ENCODE measurements around the gene DCST1.

The DCST1 gene

DNA sequence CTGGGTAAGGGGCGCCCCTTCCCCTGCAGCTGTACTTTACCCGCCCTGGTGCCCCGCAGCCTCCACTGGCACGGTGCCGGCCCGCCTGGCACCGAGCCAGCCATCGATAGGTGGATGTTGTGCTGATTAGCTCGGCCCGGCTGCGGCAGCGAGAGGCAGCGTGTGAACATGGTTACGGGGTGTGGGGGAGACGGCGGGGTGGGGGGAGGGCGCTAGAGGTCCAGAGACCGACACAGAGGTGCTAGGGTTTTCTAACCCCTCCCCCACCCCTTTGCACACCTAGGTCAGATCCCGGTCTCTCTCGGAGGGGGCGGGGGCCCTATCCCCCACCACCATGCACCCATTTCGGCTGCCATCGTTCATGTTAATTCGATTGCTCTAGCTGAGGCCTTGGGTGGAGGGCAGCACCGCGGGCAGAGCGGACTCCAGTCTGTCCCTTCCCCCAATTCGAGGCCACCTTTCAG lies 36.6 kb downstream of the DCST1 start:
- Histone ChIP-seq H3K36me3 (ENCODE audit: control insufficient read depth in 1 of 2, insufficient read depth in 2 of 2, low read length in 2 of 2) (peaks cover 23 to 25% of the 10 kb centered on the region in 2 experiments), H4K8ac (ENCODE audit: low read depth, low read length) (no peak overlapping the region), H3K79me2 (ENCODE audit: control insufficient read depth, insufficient read depth, low read length, poor library complexity) (no peaks in the 10 kb centered on the region), H3K27me3 (ENCODE audit: insufficient read depth, low read length) (peaks cover 21% of the 10 kb centered on the region), H4K12ac (ENCODE audit: low read depth, low read length) (no peak overlapping the region), H4K91ac (ENCODE audit: low read depth, low read length) (no peak overlapping the region), H3K9ac (ENCODE audit: low read length) (peak overlapping the region; percentile 49), H3K79me1 (ENCODE audit: low read length) (no peaks in the 10 kb centered on the region), H3K18ac (ENCODE audit: low read length) (no peak overlapping the region), H2BK120ac (ENCODE audit: insufficient read depth, low read length, poor library complexity) (no peak overlapping the region), H3K27ac (ENCODE audit: low read depth, low read length) (no peak overlapping the region), H3K4ac (ENCODE audit: low read depth, low read length) (no peak overlapping the region), H3K4me1 (ENCODE audit: control insufficient read depth in 1 of 2, insufficient read depth in 2 of 2, low read length in 2 of 2) (peaks cover 4 to 10% of the 10 kb centered on the region in 2 experiments), H3K4me2 (ENCODE audit: low read length) (peak overlapping the region; percentile 67), H3K9me3 (ENCODE audit: insufficient read depth, low read depth, low read length) (peaks cover 5% of the 10 kb centered on the region), H2AFZ (ENCODE audit: insufficient read depth, low read length, poor library complexity) (no peak overlapping the region), H2AK5ac (ENCODE audit: low read length) (no peak overlapping the region), H3K4me3 (ENCODE audit: low read depth, low read length) (peak overlapping the region; percentile 14), H3K14ac (ENCODE audit: low read length) (no peak overlapping the region), H3K23ac (ENCODE audit: low read length) (no peak overlapping the region), H2BK5ac (ENCODE audit: low read depth, low read length, poor library complexity) (no peak overlapping the region), H2BK12ac (ENCODE audit: low read length) (no peak overlapping the region)
- no peak for DNase-seq
- WGBS (ENCODE audit: extremely low coverage, insufficient coverage, insufficient read length): no CpG with 5 or more reads among the region's 28 CpGs

- peaks cover 23 to 25% of the 10 kb centered on the region in 2 experiments for H3K36me3 ChIP-seq (ENCODE audit: control insufficient read depth in 1 of 2, insufficient read depth in 2 of 2, low read length in 2 of 2)
- H3K18ac ChIP-seq (ENCODE audit: low read length): no peak overlapping the region
- no CpG with 5 or more reads among the region's 61 CpGs for WGBS (ENCODE audit: extremely low coverage, insufficient coverage, insufficient read length)
- H2BK12ac ChIP-seq (ENCODE audit: low read length): no peak overlapping the region
- DNase-seq: peak; percentile 66 to 70
- H3K14ac ChIP-seq (ENCODE audit: low read length): no peak overlapping the region
- peaks cover 5% of the 10 kb centered on the region for H3K9me3 ChIP-seq (ENCODE audit: insufficient read depth, low read depth, low read length)
- H2AK5ac ChIP-seq (ENCODE audit: low read length): no peak overlapping the region
- no peak overlapping the region for H2BK120ac ChIP-seq (ENCODE audit: insufficient read depth, low read length, poor library complexity)
- peaks cover 21% of the 10 kb centered on the region for H3K27me3 ChIP-seq (ENCODE audit: insufficient read depth, low read length)
- no peaks in the 10 kb centered on the region for H3K79me1 ChIP-seq (ENCODE audit: low read length)
- H3K4me1 ChIP-seq (ENCODE audit: control insufficient read depth in 1 of 2, insufficient read depth in 2 of 2, low read length in 2 of 2): peaks cover 4 to 10% of the 10 kb centered on the region in 2 experiments
- no peak overlapping the region for H4K12ac ChIP-seq (ENCODE audit: low read depth, low read length)
- no peak overlapping the region for H3K9ac ChIP-seq (ENCODE audit: low read length)
- no peak overlapping the region for H3K27ac ChIP-seq (ENCODE audit: low read depth, low read length)
- no peak overlapping the region for H4K8ac ChIP-seq (ENCODE audit: low read depth, low read length)
- no peak overlapping the region for H3K23ac ChIP-seq (ENCODE audit: low read length)
- H3K4ac ChIP-seq (ENCODE audit: low read depth, low read length): no peak overlapping the region
- no peak overlapping the region for H4K91ac ChIP-seq (ENCODE audit: low read depth, low read length)
- H2AFZ ChIP-seq (ENCODE audit: insufficient read depth, low read length, poor library complexity): no peak overlapping the region
- no peak overlapping the region for H2BK5ac ChIP-seq (ENCODE audit: low read depth, low read length, poor library complexity)
- no peaks in the 10 kb centered on the region for H3K79me2 ChIP-seq (ENCODE audit: control insufficient read depth, insufficient read depth, low read length, poor library complexity)
- H3K4me3 ChIP-seq (ENCODE audit: low read depth, low read length): peak overlapping the region; percentile 14
- peak overlapping the region; percentile 67 for H3K4me2 ChIP-seq (ENCODE audit: low read length)
These were observed 37.3 kb downstream of the DCST1 start for GRCh38 chr1:155070721-155071569.

GRCh38 chr1:155071701-155072100 lies 38.1 kb downstream of the DCST1 start:
- Histone ChIP-seq H3K36me3 (ENCODE audit: control insufficient read depth in 1 of 2, insufficient read depth in 2 of 2, low read length in 2 of 2) (peaks cover 20% of the 10 kb centered on the region in 2 experiments), H3K9me3 (ENCODE audit: insufficient read depth, low read depth, low read length) (peaks cover 5% of the 10 kb centered on the region), H3K23ac (ENCODE audit: low read length) (no peak overlapping the region), H2BK120ac (ENCODE audit: insufficient read depth, low read length, poor library complexity) (no peak overlapping the region), H2AK5ac (ENCODE audit: low read length) (no peak overlapping the region), H4K12ac (ENCODE audit: low read depth, low read length) (no peak overlapping the region), H3K79me1 (ENCODE audit: low read length) (no peaks in the 10 kb centered on the region), H3K14ac (ENCODE audit: low read length) (no peak overlapping the region), H2BK5ac (ENCODE audit: low read depth, low read length, poor library complexity) (no peak overlapping the region), H3K79me2 (ENCODE audit: control insufficient read depth, insufficient read depth, low read length, poor library complexity) (no peaks in the 10 kb centered on the region), H3K9ac (ENCODE audit: low read length) (no peak overlapping the region), H3K18ac (ENCODE audit: low read length) (no peak overlapping the region), H3K4me1 (ENCODE audit: control insufficient read depth in 1 of 2, insufficient read depth in 2 of 2, low read length in 2 of 2) (peaks cover 4 to 10% of the 10 kb centered on the region in 2 experiments), H3K27me3 (ENCODE audit: insufficient read depth, low read length) (peaks cover 21% of the 10 kb centered on the region), H3K4ac (ENCODE audit: low read depth, low read length) (no peak overlapping the region), H2BK12ac (ENCODE audit: low read length) (no peak overlapping the region), H3K27ac (ENCODE audit: low read depth, low read length) (no peak overlapping the region), H3K4me2 (ENCODE audit: low read length) (no peak overlapping the region), H4K8ac (ENCODE audit: low read depth, low read length) (no peak overlapping the region), H3K4me3 (ENCODE audit: low read depth, low read length) (no peak overlapping the region), H2AFZ (ENCODE audit: insufficient read depth, low read length, poor library complexity) (no peak overlapping the region), H4K91ac (ENCODE audit: low read depth, low read length) (no peak overlapping the region)
- no peak for DNase-seq
- no CpG with 5 or more reads among the region's 14 CpGs for WGBS (ENCODE audit: extremely low coverage, insufficient coverage, insufficient read length)

DNA sequence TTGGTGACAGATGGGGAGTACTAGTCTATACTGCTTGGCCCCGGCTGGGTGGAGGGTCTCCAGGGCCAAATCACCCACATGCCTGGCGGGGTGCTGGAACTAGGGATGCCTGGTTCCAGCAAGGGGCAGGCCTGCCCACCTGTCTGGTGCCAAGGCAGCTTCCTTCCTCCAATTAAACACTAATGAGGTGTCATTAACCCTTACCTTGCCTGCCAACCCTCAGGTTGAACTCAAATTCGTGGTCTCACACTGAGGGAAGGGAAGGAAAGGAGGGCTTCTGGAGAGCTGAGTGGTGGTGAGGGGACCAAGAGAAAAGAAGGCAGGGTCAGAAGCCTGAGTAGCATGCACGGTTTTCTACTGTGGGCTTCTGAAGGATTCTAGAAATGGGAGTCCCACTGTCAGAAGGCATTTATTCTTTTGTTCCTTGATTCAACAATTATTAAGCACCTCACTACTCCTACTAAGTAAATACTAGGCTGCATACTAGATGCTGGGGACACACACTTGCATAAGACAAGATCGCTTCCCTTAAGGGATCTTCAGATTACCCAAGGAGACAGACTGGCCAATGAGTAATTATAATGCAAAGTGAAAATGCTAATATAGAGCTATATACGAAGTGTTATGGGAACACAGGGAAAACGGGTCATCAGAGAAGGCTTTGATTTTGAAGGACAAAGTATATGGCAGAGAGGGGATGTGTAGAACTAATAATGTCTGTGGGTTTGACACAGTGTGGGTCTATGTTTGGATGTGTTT lies 39.1 kb downstream of the DCST1 start:
- no peaks in the 10 kb centered on the region for H3K79me2 ChIP-seq (ENCODE audit: control insufficient read depth, insufficient read depth, low read length, poor library complexity)
- H3K4me3 ChIP-seq (ENCODE audit: low read depth, low read length): no peak overlapping the region
- H4K12ac ChIP-seq (ENCODE audit: low read depth, low read length): no peak overlapping the region
- H3K9ac ChIP-seq (ENCODE audit: low read length): no peak overlapping the region
- H4K91ac ChIP-seq (ENCODE audit: low read depth, low read length): no peak overlapping the region
- H3K27me3 ChIP-seq (ENCODE audit: insufficient read depth, low read length): peaks cover 21% of the 10 kb centered on the region
- H3K14ac ChIP-seq (ENCODE audit: low read length): no peak overlapping the region
- H2BK5ac ChIP-seq (ENCODE audit: low read depth, low read length, poor library complexity): no peak overlapping the region
- H3K23ac ChIP-seq (ENCODE audit: low read length): no peak overlapping the region
- H3K36me3 ChIP-seq (ENCODE audit: control insufficient read depth in 1 of 2, insufficient read depth in 2 of 2, low read length in 2 of 2): peaks cover 12% of the 10 kb centered on the region in 2 experiments
- no peak overlapping the region for H3K4ac ChIP-seq (ENCODE audit: low read depth, low read length)
- H2AFZ ChIP-seq (ENCODE audit: insufficient read depth, low read length, poor library complexity): no peak overlapping the region
- no peak overlapping the region for H2BK12ac ChIP-seq (ENCODE audit: low read length)
- no peak overlapping the region for H2BK120ac ChIP-seq (ENCODE audit: insufficient read depth, low read length, poor library complexity)
- H3K4me2 ChIP-seq (ENCODE audit: low read length): no peak overlapping the region
- H3K9me3 ChIP-seq (ENCODE audit: insufficient read depth, low read depth, low read length): peaks cover 5% of the 10 kb centered on the region
- H3K4me1 ChIP-seq (ENCODE audit: control insufficient read depth in 1 of 2, insufficient read depth in 2 of 2, low read length in 2 of 2): peaks cover 4 to 10% of the 10 kb centered on the region in 2 experiments
- H3K79me1 ChIP-seq (ENCODE audit: low read length): no peaks in the 10 kb centered on the region
- no CpG with 5 or more reads among the region's 7 CpGs for WGBS (ENCODE audit: extremely low coverage, insufficient coverage, insufficient read length)
- DNase-seq: no peak
- H4K8ac ChIP-seq (ENCODE audit: low read depth, low read length): no peak overlapping the region
- no peak overlapping the region for H3K18ac ChIP-seq (ENCODE audit: low read length)
- H3K27ac ChIP-seq (ENCODE audit: low read depth, low read length): no peak overlapping the region
- H2AK5ac ChIP-seq (ENCODE audit: low read length): no peak overlapping the region
